Upper lobe of left lung (tissue), 4 donors: Measurements from ENCODE around the gene CPO.

Experiments
- POLR2A ChIP-seq, 4 donors: fragments of 450-650 bp; IDR thresholded peaks; one replicate each; pipeline ENCODE4 v1.5.1; 2016 to 2017; ENCODE audit warnings: antibody characterized with exemption in 4 of 4, mild to moderate bottlenecking in 2 of 4
- POLR2AphosphoS5 ChIP-seq, 2 donors: sonication (generic); formaldehyde crosslinking; IDR thresholded peaks; one replicate each; pipeline ENCODE4 v1.5.1; 2017; ENCODE audit warnings: antibody characterized with exemption in 2 of 2
- TF ChIP-seq, protein P1 (sequence below), 6 experiments: fragments of 450-650 bp in 4 of 6; fragments of 200-600 bp in 2 of 6; sonication (generic) in 2 of 6; IDR thresholded peaks; one replicate each; pipeline ENCODE4 v1.5.1; 2016 to 2019; ENCODE audit warnings: antibody characterized with exemption in 6 of 6

DNA sequence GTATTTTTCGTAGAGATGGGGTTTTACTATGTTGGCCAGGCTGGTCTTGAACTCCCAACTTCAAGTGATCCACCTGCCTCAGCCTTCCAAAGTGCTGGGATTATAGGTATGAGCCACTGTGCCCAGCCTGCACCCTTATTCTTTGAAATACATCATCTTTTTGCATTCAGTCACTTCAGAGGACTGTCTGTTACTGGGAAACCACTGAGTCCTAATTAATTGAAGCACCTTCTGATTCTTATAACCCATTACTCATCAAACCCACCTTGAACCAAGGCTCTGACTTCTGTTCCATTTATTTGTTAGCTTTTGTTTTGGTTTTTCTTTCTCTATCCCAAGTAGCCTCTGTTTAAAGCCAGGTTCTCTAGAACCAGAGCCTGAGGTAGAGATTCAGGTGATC is 49.6 kb downstream of the CPO start:
- TF ChIP-seq, protein P1, sequence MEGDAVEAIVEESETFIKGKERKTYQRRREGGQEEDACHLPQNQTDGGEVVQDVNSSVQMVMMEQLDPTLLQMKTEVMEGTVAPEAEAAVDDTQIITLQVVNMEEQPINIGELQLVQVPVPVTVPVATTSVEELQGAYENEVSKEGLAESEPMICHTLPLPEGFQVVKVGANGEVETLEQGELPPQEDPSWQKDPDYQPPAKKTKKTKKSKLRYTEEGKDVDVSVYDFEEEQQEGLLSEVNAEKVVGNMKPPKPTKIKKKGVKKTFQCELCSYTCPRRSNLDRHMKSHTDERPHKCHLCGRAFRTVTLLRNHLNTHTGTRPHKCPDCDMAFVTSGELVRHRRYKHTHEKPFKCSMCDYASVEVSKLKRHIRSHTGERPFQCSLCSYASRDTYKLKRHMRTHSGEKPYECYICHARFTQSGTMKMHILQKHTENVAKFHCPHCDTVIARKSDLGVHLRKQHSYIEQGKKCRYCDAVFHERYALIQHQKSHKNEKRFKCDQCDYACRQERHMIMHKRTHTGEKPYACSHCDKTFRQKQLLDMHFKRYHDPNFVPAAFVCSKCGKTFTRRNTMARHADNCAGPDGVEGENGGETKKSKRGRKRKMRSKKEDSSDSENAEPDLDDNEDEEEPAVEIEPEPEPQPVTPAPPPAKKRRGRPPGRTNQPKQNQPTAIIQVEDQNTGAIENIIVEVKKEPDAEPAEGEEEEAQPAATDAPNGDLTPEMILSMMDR (IDR thresholded peaks at IDR 0.05): no peak
- TF ChIP-seq POLR2A (IDR thresholded peaks at IDR 0.05) (no peak), POLR2AphosphoS5 (IDR thresholded peaks at IDR 0.05) (no peak)
